ENCODE measurements around the gene LGR5. TPM values are rescaled to one million over a fixed set of nuclear protein-coding genes. Genes with fewer than 3 reads are reported as not detected.

LGR5 gene
- total RNA-seq, 1 donor from 2014 or later = 0.32 TPM

DNA sequence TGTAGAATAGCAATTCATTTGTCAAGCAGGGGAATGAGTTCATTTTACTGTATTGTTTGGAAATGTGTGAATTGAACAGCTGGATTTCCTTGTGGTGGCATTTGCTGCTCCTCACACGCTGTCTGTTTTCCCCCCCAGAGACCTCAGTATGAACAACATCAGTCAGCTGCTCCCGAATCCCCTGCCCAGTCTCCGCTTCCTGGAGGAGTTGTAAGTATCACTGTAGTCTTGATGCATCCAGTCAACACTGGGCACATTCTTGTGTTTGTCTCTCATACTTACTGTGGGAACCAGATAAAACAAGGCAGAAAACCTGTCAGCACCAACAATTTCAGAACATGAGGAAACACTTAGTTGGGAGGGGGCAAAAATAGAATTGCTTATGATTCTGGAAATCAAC is 64.9 kb downstream of the LGR5 start:
- Mint-ChIP-seq H3K4me1 (ENCODE audit: low read depth, unreplicated experiment) (peaks cover 3% of the 10 kb centered on the region), H3K27me3 (ENCODE audit: low read depth, unreplicated experiment) (no peaks in the 10 kb centered on the region), H3K36me3 (ENCODE audit: low read depth, unreplicated experiment) (no peaks in the 10 kb centered on the region), H3K9me3 (ENCODE audit: unreplicated experiment) (no peaks in the 10 kb centered on the region), H3K4me3 (ENCODE audit: unreplicated experiment) (no peak overlapping the region), H3K27ac (ENCODE audit: unreplicated experiment) (no peak overlapping the region)
- Histone ChIP-seq H3K4me2 (ENCODE audit: low read length) (no peak overlapping the region), H4K20me1 (ENCODE audit: insufficient read depth, low read length) (no peaks in the 10 kb centered on the region), H3K36me3 (ENCODE audit: insufficient read depth, low read length) (no peaks in the 10 kb centered on the region), H3K79me2 (ENCODE audit: insufficient read depth, low read length) (no peaks in the 10 kb centered on the region), H3K4me1 (ENCODE audit: insufficient read depth, low read length) (no peaks in the 10 kb centered on the region), H2AFZ (ENCODE audit: low read depth, low read length) (no peak overlapping the region), H3K9me3 (ENCODE audit: insufficient read depth, low read depth, low read length) (no peaks in the 10 kb centered on the region), H3K27me3 (ENCODE audit: insufficient read depth, low read length) (no peaks in the 10 kb centered on the region), H3K27ac (ENCODE audit: low read depth, low read length) (no peak overlapping the region), H3K4me3 (ENCODE audit: insufficient read depth, low read depth, low read length) (no peak overlapping the region), H3K9ac (ENCODE audit: low read length) (no peak overlapping the region)
- DNase-seq (ENCODE audit: low read depth) = no peak
- FAIRE-seq = no peak
- TF ChIP-seq CTCF (IDR thresholded peaks at IDR 0.05; ENCODE audit: insufficient read depth, low read depth, low read length) (no peak), EZH2 (IDR thresholded peaks at IDR 0.05; ENCODE audit: insufficient read depth, low read length) (no peak)

- Histone ChIP-seq H3K4me3 (ENCODE audit: insufficient read depth, low read depth, low read length) (no peak overlapping the region), H3K9ac (ENCODE audit: low read length) (no peak overlapping the region), H3K4me2 (ENCODE audit: low read length) (no peak overlapping the region), H3K27me3 (ENCODE audit: insufficient read depth, low read length) (no peaks in the 10 kb centered on the region), H3K79me2 (ENCODE audit: insufficient read depth, low read length) (no peaks in the 10 kb centered on the region), H4K20me1 (ENCODE audit: insufficient read depth, low read length) (no peaks in the 10 kb centered on the region), H3K27ac (ENCODE audit: low read depth, low read length) (no peak overlapping the region), H3K9me3 (ENCODE audit: insufficient read depth, low read depth, low read length) (no peaks in the 10 kb centered on the region), H2AFZ (ENCODE audit: low read depth, low read length) (no peak overlapping the region), H3K36me3 (ENCODE audit: insufficient read depth, low read length) (no peaks in the 10 kb centered on the region), H3K4me1 (ENCODE audit: insufficient read depth, low read length) (no peaks in the 10 kb centered on the region)
- no peaks in the 10 kb centered on the region for H3K27me3 Mint-ChIP-seq (ENCODE audit: low read depth, unreplicated experiment)
- no peak for TF ChIP-seq CTCF (IDR thresholded peaks at IDR 0.05; ENCODE audit: insufficient read depth, low read depth, low read length)
- no peak for TF ChIP-seq EZH2 (IDR thresholded peaks at IDR 0.05; ENCODE audit: insufficient read depth, low read length)
- H3K4me1 Mint-ChIP-seq (ENCODE audit: low read depth, unreplicated experiment) = no peaks in the 10 kb centered on the region
- no peak overlapping the region for H3K4me3 Mint-ChIP-seq (ENCODE audit: unreplicated experiment)
- H3K9me3 Mint-ChIP-seq (ENCODE audit: unreplicated experiment) = no peaks in the 10 kb centered on the region
- FAIRE-seq (no peak), DNase-seq (ENCODE audit: low read depth) (no peak)
- H3K36me3 Mint-ChIP-seq (ENCODE audit: low read depth, unreplicated experiment) = no peaks in the 10 kb centered on the region
- no peak overlapping the region for H3K27ac Mint-ChIP-seq (ENCODE audit: unreplicated experiment)
These were observed 70.1 kb downstream of the LGR5 start for GRCh38 chr12:71509705-71510104.

DNA sequence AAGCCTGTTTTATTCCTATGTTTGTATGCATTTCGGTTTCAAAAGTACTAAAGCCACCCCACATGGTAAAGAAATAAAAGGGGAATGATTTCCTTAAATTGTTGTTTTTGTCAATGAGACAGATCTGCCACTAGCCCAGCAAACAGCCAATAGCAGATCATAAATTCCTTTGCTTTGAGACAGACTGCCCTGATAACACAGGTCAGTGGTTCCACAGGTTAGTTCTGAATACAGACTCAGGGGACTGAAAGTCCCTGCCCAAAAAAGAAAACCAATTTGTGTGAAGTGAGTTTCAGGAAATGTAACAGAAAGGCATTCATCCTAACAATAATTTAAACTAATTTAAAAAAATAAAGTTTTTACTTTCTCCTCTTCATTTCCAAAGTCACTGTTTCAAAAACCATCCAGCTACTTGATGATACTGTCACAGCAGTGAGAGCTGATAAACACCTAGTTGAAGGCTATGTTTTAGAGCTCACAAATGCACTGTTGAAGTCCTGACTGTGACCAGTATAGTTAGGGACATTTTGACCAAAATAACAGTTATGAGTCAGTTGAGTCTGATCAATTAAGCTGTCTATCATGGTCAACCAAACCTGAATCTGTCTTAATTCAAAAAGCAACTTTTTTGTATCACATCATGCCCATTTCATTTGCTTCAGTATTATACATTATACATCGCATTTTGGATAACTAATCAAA is 77.7 kb downstream of the LGR5 start:
- no peak overlapping the region for H3K4me3 Mint-ChIP-seq (ENCODE audit: unreplicated experiment)
- TF ChIP-seq EZH2 (IDR thresholded peaks at IDR 0.05; ENCODE audit: insufficient read depth, low read length) = no peak
- no peak for TF ChIP-seq CTCF (IDR thresholded peaks at IDR 0.05; ENCODE audit: insufficient read depth, low read depth, low read length)
- Histone ChIP-seq H3K9me3 (ENCODE audit: insufficient read depth, low read depth, low read length) (no peaks in the 10 kb centered on the region), H3K4me3 (ENCODE audit: insufficient read depth, low read depth, low read length) (no peak overlapping the region), H3K27ac (ENCODE audit: low read depth, low read length) (no peak overlapping the region), H3K4me2 (ENCODE audit: low read length) (no peak overlapping the region), H3K9ac (ENCODE audit: low read length) (no peak overlapping the region), H3K36me3 (ENCODE audit: insufficient read depth, low read length) (no peaks in the 10 kb centered on the region), H3K27me3 (ENCODE audit: insufficient read depth, low read length) (no peaks in the 10 kb centered on the region), H4K20me1 (ENCODE audit: insufficient read depth, low read length) (no peaks in the 10 kb centered on the region), H3K79me2 (ENCODE audit: insufficient read depth, low read length) (no peaks in the 10 kb centered on the region), H3K4me1 (ENCODE audit: insufficient read depth, low read length) (no peaks in the 10 kb centered on the region), H2AFZ (ENCODE audit: low read depth, low read length) (no peak overlapping the region)
- no peak for FAIRE-seq
- H3K4me1 Mint-ChIP-seq (ENCODE audit: low read depth, unreplicated experiment) = no peaks in the 10 kb centered on the region
- no peak overlapping the region for H3K27ac Mint-ChIP-seq (ENCODE audit: unreplicated experiment)
- no peaks in the 10 kb centered on the region for H3K36me3 Mint-ChIP-seq (ENCODE audit: low read depth, unreplicated experiment)
- H3K27me3 Mint-ChIP-seq (ENCODE audit: low read depth, unreplicated experiment) = no peaks in the 10 kb centered on the region
- DNase-seq (ENCODE audit: low read depth) = no peak
- no peaks in the 10 kb centered on the region for H3K9me3 Mint-ChIP-seq (ENCODE audit: unreplicated experiment)
